Measurements from ENCODE around the gene SLC37A1. TPM values are rescaled to one million over a fixed set of nuclear protein-coding genes. Genes with fewer than 3 reads are reported as not detected.
A peak's percentile ranks its signal among the peaks of the same experiment; 100 is the strongest.

Gene SLC37A1
- total RNA-seq, 4 donors from 2014 or later = 66.0 to 249 (median 195) TPM

- Histone ChIP-seq H3K36me3 (no peaks in the 10 kb centered on the region), H3K27ac (no peak overlapping the region), H3K27me3 (no peaks in the 10 kb centered on the region), H3K4me3 (no peak overlapping the region), H3K9me3 (no peaks in the 10 kb centered on the region), H3K4me1 (peaks cover 0 to 5% (median 0%) of the 10 kb centered on the region in 4 donors)
- TF ChIP-seq CTCF (IDR thresholded peaks at IDR 0.05) = no peak
- no peak for TF ChIP-seq POLR2A (IDR thresholded peaks at IDR 0.05)
- peak in 1 of 3 donors; percentile 24 for DNase-seq
Measured at GRCh38 chr21:42598159-42598735, 84.6 kb downstream of the SLC37A1 start.

- Histone ChIP-seq H3K27me3 (no peaks in the 10 kb centered on the region), H3K9me3 (peaks cover 0 to 1% (median 0%) of the 10 kb centered on the region in 4 donors), H3K4me1 (no peaks in the 10 kb centered on the region), H3K4me3 (no peak overlapping the region), H3K36me3 (no peaks in the 10 kb centered on the region), H3K27ac (no peak overlapping the region)
- no peak for DNase-seq
- TF ChIP-seq POLR2A (IDR thresholded peaks at IDR 0.05) (no peak), CTCF (IDR thresholded peaks at IDR 0.05) (no peak)
Measured at GRCh38 chr21:42599486-42599885, 85.8 kb downstream of the SLC37A1 start.

GRCh38 chr21:42599962-42600361 lies 86.3 kb downstream of the SLC37A1 start:
- Histone ChIP-seq H3K36me3 (no peaks in the 10 kb centered on the region), H3K9me3 (peaks cover 0 to 6% (median 0%) of the 10 kb centered on the region in 4 donors), H3K4me3 (no peak overlapping the region), H3K4me1 (no peaks in the 10 kb centered on the region), H3K27me3 (no peaks in the 10 kb centered on the region), H3K27ac (no peak overlapping the region)
- peak in 1 of 3 donors; percentile 31 for DNase-seq
- TF ChIP-seq CTCF (IDR thresholded peaks at IDR 0.05) = no peak
- no peak for TF ChIP-seq POLR2A (IDR thresholded peaks at IDR 0.05)

- peaks cover 0 to 6% (median 0%) of the 10 kb centered on the region in 4 donors for H3K9me3 ChIP-seq
- H3K36me3 ChIP-seq = no peaks in the 10 kb centered on the region
- TF ChIP-seq CTCF (IDR thresholded peaks at IDR 0.05) (no peak), POLR2A (IDR thresholded peaks at IDR 0.05) (no peak)
- H3K27ac ChIP-seq = no peak overlapping the region
- H3K4me3 ChIP-seq = no peak overlapping the region
- no peaks in the 10 kb centered on the region for H3K4me1 ChIP-seq
- H3K27me3 ChIP-seq = no peaks in the 10 kb centered on the region
- peak in 1 of 3 donors; percentile 22 for DNase-seq
Measured at GRCh38 chr21:42601656-42602055, 88.0 kb downstream of the SLC37A1 start.

- Histone ChIP-seq H3K27ac (no peak overlapping the region), H3K27me3 (no peaks in the 10 kb centered on the region), H3K36me3 (no peaks in the 10 kb centered on the region), H3K9me3 (peaks cover 0 to 13% (median 3%) of the 10 kb centered on the region in 4 donors), H3K4me3 (no peak overlapping the region), H3K4me1 (no peaks in the 10 kb centered on the region)
- TF ChIP-seq CTCF (IDR thresholded peaks at IDR 0.05) (no peak), POLR2A (IDR thresholded peaks at IDR 0.05) (no peak)
- no peak for DNase-seq
Measured at GRCh38 chr21:42607102-42607501, 93.5 kb downstream of the SLC37A1 start.
